Stimulated activated CD8-positive, alpha-beta memory T cell treated with anti-CD3 and anti-CD28 coated beads, Interleukin-12 subunit alpha, Interleukin-12 subunit beta, amount 100 ng/mL, for 1 hour (primary cell): ENCODE results near the gene DPP10.
"Not testable (repeated sequence)": the region's sequence is repeated elsewhere in the genome, so short reads cannot be mapped to it uniquely, and the experiment has no call there.

Source experiments
- DNase-seq: peaks from one replicate; pipeline ENCODE4 v3.0.0-alpha.2; 2020; ENCODE audit warnings: low read depth

DPP10 gene

DNA sequence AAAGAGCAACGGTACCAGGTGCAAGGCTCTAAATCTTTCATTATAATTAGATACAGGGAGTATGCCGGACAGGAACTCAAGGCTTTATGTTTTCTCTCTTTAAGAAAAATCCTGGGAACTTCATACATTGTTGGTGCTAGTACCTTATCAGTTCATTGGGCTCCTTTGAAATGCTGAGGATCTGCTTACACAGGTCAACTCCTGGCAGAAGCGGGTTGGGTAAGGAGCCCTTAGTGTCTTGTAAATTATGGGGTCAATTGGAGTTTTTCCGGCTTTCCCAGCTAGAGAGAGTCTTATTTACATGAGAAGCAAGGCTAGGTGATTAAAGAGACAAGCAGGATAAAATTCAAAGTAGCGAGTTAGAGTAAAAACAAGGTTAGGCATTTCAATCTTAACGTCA lies 998.3 kb downstream of the DPP10 start:
- not testable (repeated sequence) for DNase-seq

- no peak for DNase-seq
Observed at GRCh38 chr2:115443539-115444185, 1001.2 kb downstream of the DPP10 start.

- no peak for DNase-seq
Observed at GRCh38 chr2:115460008-115460407, 1017.6 kb downstream of the DPP10 start.

DNA sequence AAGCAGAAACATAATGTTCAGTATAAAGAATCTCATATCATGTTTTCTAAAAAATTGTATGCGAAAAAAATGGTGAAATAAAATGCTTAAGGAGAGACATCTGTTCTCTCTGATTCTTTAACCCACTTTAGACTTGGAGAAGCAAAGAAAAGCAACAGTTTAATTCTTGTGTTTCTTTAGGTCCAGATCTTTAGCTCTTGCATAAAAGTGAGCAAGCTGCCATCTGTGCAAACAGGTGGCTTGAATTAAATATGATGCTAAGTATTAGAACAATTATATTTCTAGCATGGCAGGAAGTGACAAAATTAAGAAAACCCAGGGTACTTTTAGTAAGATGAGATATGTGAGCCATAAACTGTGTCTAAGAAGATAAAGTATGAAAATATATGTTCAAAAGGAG lies 1038.3 kb downstream of the DPP10 start:
- DNase-seq = no peak

- no peak for DNase-seq
Observed at GRCh38 chr2:115481842-115482241, 1039.4 kb downstream of the DPP10 start.

DNA sequence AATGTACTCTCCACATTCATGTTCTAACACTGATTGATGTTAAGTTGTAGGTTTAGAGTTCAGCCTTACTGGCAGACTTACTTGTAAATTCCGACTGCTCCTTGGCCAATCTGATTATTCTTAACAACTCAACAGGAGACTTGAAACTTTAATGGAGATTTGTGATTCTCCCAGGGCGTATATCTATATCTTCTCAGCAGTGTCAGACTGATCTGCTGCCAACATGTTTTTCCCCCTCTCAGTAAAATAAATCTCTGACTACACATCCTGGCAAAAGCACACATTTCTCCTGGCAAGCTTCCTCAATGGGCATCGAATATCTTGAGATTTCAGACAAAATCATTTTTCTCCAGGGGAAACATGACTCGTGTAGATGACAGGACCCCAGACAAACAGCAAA lies 1041.2 kb downstream of the DPP10 start:
- DNase-seq = no peak

- DNase-seq = no peak
Observed at GRCh38 chr2:115484486-115484885, 1042.0 kb downstream of the DPP10 start.

GRCh38 chr2:115484983-115485382 lies 1042.5 kb downstream of the DPP10 start:
- DNase-seq = no peak

GRCh38 chr2:115491186-115491793 lies 1048.8 kb downstream of the DPP10 start:
- no peak for DNase-seq

DNA sequence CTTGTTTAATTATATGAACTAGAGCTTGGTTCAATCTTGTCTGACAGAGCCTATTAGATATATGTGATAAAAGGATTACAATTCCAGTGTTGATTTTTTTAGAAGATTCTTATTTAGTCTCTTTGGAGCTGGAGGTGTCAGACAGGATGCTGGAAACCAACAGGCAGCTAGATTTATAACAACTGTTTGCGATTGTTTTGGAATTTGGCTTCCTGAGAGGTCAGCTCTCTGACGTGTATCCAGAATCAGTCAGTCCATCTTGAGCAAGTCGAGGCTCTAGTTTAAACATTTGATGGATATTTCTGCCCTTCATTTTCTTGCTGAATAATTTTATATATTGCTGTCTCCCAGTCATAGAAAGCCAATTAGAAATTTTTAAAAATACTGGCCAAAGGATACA lies 1062.9 kb downstream of the DPP10 start:
- no peak for DNase-seq

GRCh38 chr2:115520727-115521126 lies 1078.3 kb downstream of the DPP10 start:
- DNase-seq = no peak

DNA sequence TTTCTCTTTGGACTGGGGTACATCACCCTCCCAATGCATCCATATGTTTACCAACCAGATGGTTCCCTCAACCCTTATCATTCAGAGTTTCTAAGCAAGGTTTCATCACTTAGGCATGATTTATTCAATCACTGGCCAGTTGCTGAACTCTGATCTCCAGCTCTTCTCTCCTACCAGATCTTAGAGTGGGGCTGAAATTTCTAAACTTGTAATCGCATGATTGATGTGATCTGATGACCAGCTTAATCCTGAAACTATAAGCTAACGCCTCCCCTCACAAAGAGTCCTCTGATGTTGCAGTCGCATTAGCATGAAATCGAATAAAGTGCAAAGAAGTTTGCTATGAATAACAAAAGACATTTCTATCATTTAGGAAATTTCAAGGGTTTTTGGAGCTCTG lies 1082.0 kb downstream of the DPP10 start:
- DNase-seq = no peak

GRCh38 chr2:115529627-115530026 lies 1087.2 kb downstream of the DPP10 start:
- no peak for DNase-seq

- DNase-seq = no peak
Observed at GRCh38 chr2:115533081-115533480, 1090.6 kb downstream of the DPP10 start.

DNA sequence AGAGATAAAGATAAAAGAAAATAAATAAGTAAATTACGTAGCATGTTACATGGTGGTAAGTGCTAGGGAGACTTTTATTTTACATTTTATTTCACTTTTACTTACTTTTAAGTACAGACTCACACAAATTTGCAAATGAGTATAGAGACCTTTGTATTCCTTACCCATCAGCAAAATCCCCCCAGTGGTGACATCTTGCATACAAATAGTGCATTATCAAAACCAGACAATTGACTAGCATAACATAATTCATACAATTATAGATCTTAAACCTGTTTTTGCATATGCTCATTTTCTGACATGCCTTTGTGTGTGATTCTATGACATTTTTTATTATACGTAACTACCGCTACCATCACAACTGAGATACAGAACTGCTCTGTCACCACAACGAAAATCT lies 1099.4 kb downstream of the DPP10 start:
- no peak for DNase-seq

GRCh38 chr2:115542331-115542730 lies 1099.9 kb downstream of the DPP10 start:
- no peak for DNase-seq

DNA sequence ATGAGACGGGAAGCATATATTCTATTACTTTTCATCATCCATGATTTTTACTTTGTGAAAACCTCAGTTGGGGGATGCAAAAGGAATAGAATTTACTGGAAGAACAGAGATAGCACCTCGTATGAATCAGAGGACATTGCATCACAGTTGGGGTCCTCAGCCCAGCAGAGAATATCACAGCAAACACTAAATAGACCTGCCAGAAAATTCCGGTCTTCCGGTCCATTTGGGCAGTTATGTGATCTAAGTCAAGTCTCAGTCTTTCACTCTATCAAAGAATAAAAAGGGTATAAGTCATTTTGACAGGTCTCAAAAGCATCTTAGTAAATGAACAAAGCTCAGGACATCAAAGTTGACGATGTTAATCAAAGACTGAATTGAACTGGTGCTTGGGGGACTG lies 1100.6 kb downstream of the DPP10 start:
- DNase-seq = no peak

- DNase-seq = no peak
Observed at GRCh38 chr2:115543461-115543860, 1101.0 kb downstream of the DPP10 start.

GRCh38 chr2:115549611-115550130 lies 1107.2 kb downstream of the DPP10 start:
- DNase-seq = no peak

- no peak for DNase-seq
Observed at GRCh38 chr2:115552726-115553125, 1110.3 kb downstream of the DPP10 start.

DNA sequence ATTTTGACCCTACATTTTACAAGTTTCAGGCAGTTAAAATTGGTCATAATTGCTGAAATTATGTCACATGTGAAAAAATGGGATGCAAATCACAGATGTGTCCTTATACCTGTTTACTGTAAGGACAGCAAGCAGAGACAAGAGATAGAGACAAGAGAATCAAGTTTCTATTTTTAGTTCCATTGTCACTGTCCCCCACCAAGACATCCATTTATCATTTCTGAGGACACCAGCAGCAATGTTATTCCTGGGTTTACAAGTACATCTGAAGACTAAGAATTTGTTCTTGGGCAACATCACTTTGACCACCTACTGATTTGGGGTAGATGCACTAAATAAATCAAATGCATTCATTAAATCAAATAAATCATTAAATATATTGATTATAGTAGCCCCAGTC lies 1111.7 kb downstream of the DPP10 start:
- DNase-seq = no peak

DNA sequence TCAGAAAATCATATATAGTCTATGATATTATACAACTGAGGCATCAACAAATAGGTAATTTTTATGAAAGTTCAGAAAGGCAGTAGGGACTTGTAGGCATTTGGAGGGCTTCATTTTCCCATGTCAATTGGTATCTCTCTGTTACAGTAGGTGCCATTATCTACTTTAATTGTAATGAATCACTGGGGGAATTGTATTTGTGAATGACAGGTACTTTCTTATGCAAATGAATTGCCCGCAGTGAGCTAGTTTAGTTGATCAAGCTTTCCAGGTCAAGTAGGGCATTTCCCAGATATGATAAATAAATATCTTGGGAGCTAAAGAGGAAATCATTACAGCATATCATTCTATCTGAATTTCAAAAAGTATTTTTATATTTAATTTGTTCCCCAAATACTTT lies 1116.3 kb downstream of the DPP10 start:
- DNase-seq = no peak

- no peak for DNase-seq
Observed at GRCh38 chr2:115560666-115561065, 1118.2 kb downstream of the DPP10 start.

DNA sequence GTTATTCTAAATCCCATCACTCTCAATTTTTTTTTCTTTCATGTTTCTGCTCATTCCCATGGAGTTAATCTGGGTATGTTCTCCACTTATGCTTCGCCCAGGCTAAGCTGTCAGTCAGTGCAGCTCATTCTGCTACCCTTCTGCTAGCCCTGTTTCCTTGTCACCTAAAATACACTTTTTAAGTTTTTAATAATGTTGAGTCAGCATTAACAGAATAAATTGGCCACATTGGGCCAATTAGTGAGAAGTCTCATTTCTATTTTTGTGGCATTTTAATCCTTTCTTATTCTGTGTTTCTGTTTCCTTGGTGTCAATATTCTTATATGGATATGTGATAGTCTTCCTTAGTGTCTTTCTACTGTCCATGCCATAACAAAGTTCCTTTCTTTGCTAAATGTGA lies 1126.2 kb downstream of the DPP10 start:
- DNase-seq = no peak
